ENCODE results near the gene CDH3. TPM values are rescaled to one million over a fixed set of nuclear protein-coding genes. Genes with fewer than 3 reads are reported as not detected.
A peak's percentile ranks its signal among the peaks of the same experiment; 100 is the strongest.

CDH3 gene
- polyA plus RNA-seq, 1 donor (not counting 4 experiments of a cell fraction or from before 2014, with no cell fraction given): 366 TPM

GRCh38 chr16:68744744-68745280, 99.7 kb downstream of the CDH3 start:
- dilution Hi-C loops (cut with MboI; ENCODE audit: extremely low pct_ligation_motif_present, low sequenced_read_pairs): no loop called here
- Histone ChIP-seq H3K36me3 (ENCODE audit: control insufficient read depth in 2 of 2, extremely low read depth in 1 of 2, insufficient read depth in 2 of 2, low read length in 2 of 2) (peaks cover 18 to 38% of the 10 kb centered on the region in 2 experiments), H3K4me3 (ENCODE audit: control insufficient read depth in 2 of 3, extremely low read depth in 1 of 3, insufficient read depth in 2 of 3, low read depth in 1 of 3, low read length in 3 of 3) (peak overlapping the region; percentile 16 to 61 (median 36))

GRCh38 chr16:68746951-68747350, 101.8 kb downstream of the CDH3 start:
- Histone ChIP-seq H3K79me2 (ENCODE audit: control insufficient read depth, insufficient read depth, low read length) (peaks cover 89% of the 10 kb centered on the region), H3K4me2 (ENCODE audit: control insufficient read depth, extremely low read depth, insufficient read depth, low read depth, low read length) (no peak overlapping the region), H3K4me1 (ENCODE audit: control insufficient read depth, extremely low read depth, insufficient read depth, low read length) (peaks cover 40% of the 10 kb centered on the region), H3K9ac (ENCODE audit: control insufficient read depth, extremely low read depth, insufficient read depth, low read length) (no peak overlapping the region), H3K27ac (ENCODE audit: control insufficient read depth, insufficient read depth, low read length) (peak overlapping the region; percentile 9), H2AFZ (ENCODE audit: control insufficient read depth, low read length) (no peak overlapping the region), H3K9me3 (ENCODE audit: control insufficient read depth, low read depth, low read length) (no peaks in the 10 kb centered on the region), H3K9me1 (ENCODE audit: control insufficient read depth, extremely low read depth, insufficient read depth, low read length) (peaks cover 4% of the 10 kb centered on the region), H4K20me1 (ENCODE audit: control insufficient read depth, extremely low read depth, insufficient read depth, low read length) (peaks cover 5% of the 10 kb centered on the region), H3K4me3 (ENCODE audit: control insufficient read depth in 2 of 3, extremely low read depth in 1 of 3, insufficient read depth in 2 of 3, low read depth in 1 of 3, low read length in 3 of 3) (no peak overlapping the region), H3K27me3 (ENCODE audit: control insufficient read depth, extremely low read depth, insufficient read depth, low read length) (no peaks in the 10 kb centered on the region), H3K36me3 (ENCODE audit: control insufficient read depth in 2 of 2, extremely low read depth in 1 of 2, insufficient read depth in 2 of 2, low read length in 2 of 2) (peaks cover 21 to 35% of the 10 kb centered on the region in 2 experiments)
- TF ChIP-seq, protein P1, sequence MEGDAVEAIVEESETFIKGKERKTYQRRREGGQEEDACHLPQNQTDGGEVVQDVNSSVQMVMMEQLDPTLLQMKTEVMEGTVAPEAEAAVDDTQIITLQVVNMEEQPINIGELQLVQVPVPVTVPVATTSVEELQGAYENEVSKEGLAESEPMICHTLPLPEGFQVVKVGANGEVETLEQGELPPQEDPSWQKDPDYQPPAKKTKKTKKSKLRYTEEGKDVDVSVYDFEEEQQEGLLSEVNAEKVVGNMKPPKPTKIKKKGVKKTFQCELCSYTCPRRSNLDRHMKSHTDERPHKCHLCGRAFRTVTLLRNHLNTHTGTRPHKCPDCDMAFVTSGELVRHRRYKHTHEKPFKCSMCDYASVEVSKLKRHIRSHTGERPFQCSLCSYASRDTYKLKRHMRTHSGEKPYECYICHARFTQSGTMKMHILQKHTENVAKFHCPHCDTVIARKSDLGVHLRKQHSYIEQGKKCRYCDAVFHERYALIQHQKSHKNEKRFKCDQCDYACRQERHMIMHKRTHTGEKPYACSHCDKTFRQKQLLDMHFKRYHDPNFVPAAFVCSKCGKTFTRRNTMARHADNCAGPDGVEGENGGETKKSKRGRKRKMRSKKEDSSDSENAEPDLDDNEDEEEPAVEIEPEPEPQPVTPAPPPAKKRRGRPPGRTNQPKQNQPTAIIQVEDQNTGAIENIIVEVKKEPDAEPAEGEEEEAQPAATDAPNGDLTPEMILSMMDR (optimal IDR thresholded peaks at IDR 0.05 in 1 of 3, IDR thresholded peaks at IDR 0.05 in 1 of 3, conservative IDR thresholded peaks at IDR 0.05 in 1 of 3; ENCODE audit: extremely low read depth in 1 of 3, insufficient read depth in 2 of 3, low read length in 3 of 3): no peak
- TF ChIP-seq EZH2 (IDR thresholded peaks at IDR 0.05; ENCODE audit: low read length): no peak
- no peak for DNase-seq (ENCODE audit: low read depth, low spot score)
- no peak for FAIRE-seq
- dilution Hi-C loops (cut with MboI; ENCODE audit: extremely low pct_ligation_motif_present, low sequenced_read_pairs): no loop called here

More at GRCh38 chr16:68744744-68745280, 99.7 kb downstream of the CDH3 start:
- Histone ChIP-seq H3K27ac (ENCODE audit: control insufficient read depth, insufficient read depth, low read length) (peak overlapping the region; percentile 89), H3K27me3 (ENCODE audit: control insufficient read depth, extremely low read depth, insufficient read depth, low read length) (no peaks in the 10 kb centered on the region), H4K20me1 (ENCODE audit: control insufficient read depth, extremely low read depth, insufficient read depth, low read length) (peaks cover 8% of the 10 kb centered on the region), H3K9ac (ENCODE audit: control insufficient read depth, extremely low read depth, insufficient read depth, low read length) (peak overlapping the region; percentile 73), H3K4me2 (ENCODE audit: control insufficient read depth, extremely low read depth, insufficient read depth, low read depth, low read length) (peak overlapping the region; percentile 82), H2AFZ (ENCODE audit: control insufficient read depth, low read length) (no peak overlapping the region), H3K9me1 (ENCODE audit: control insufficient read depth, extremely low read depth, insufficient read depth, low read length) (peaks cover 4% of the 10 kb centered on the region), H3K4me1 (ENCODE audit: control insufficient read depth, extremely low read depth, insufficient read depth, low read length) (peaks cover 61% of the 10 kb centered on the region), H3K79me2 (ENCODE audit: control insufficient read depth, insufficient read depth, low read length) (peaks cover 92% of the 10 kb centered on the region), H3K9me3 (ENCODE audit: control insufficient read depth, low read depth, low read length) (no peaks in the 10 kb centered on the region)
- no peak for TF ChIP-seq EZH2 (IDR thresholded peaks at IDR 0.05; ENCODE audit: low read length)
- TF ChIP-seq, protein P1 (optimal IDR thresholded peaks at IDR 0.05 in 1 of 3, IDR thresholded peaks at IDR 0.05 in 1 of 3, conservative IDR thresholded peaks at IDR 0.05 in 1 of 3; ENCODE audit: extremely low read depth in 1 of 3, insufficient read depth in 2 of 3, low read length in 3 of 3): no peak
- FAIRE-seq (peak; percentile 96), DNase-seq (ENCODE audit: low read depth, low spot score) (no peak)

Measured in keratinocyte (primary cell).